Stimulated activated CD4-positive, alpha-beta T cell treated with anti-CD3 and anti-CD28 coated beads, Interleukin-1b, Interleukin-23, amount 100 ng/mL, for 48 hours (primary cell): ENCODE measurements around the gene MYEOV.
A peak's percentile ranks its signal among the peaks of the same experiment; 100 is the strongest.

Experiments
- DNase-seq: peaks from one replicate; pipeline ENCODE4 v3.0.0-alpha.2; 2020

Gene MYEOV

DNA sequence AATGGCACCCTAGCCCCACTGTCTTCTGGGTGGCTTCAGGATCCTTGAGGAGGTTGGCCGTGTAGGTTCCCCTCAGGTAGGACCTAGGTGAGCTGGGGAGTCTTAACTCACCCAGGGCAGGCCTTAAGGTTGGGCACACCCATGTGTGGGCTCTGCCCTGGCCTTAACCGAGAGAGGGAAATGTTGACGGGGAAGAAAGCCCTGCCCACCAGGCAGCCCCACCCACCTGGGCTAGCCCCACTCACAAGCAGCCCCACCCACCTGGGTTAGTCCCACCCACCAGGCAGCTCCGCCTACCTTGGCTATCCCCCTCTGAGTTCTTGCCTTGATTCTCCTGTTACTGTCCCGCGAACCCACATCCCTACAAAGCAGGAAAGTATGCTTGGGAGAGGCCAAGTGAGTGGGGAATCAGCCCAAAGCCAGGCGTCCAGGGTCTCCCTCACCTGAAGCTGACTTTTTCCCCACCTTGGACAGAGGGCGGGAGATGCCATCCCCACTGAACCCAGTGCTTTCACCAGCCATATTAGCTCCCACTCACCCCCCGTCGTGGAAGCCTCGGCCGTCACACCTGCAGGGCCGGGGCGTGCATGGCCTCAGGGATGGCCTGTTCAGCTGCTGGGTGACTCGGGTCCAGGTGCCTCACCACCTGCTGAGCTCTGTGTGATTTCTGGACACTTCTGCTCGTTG is at the start of gene MYEOV:
Gene MYEOV (plus strand): TSS at position 337 of the 687 bp plus-strand sequence. CDS start 1,200 bp downstream, outside the sequence.
- peak; percentile 56 for DNase-seq

DNA sequence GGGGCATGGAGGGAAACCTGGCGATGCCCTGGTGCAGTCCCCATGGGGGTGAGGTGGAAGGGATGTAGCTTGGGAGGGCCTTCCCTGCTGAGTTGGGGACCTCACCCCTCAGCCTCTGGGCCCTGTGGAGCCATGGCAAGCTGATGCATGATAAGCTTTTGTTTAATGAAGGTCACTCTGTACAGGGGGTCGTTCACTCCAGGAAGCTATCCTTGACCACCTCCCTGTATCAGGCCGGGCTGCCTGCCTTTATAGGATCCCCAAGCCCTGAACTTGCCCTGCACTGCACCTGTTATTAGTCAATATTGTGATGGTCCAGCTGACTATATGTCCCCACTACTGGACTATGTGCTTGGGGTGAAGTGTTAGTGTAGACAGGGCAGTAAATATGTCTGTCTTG is 49.7 kb upstream of the MYEOV start:
- DNase-seq = no peak

DNA sequence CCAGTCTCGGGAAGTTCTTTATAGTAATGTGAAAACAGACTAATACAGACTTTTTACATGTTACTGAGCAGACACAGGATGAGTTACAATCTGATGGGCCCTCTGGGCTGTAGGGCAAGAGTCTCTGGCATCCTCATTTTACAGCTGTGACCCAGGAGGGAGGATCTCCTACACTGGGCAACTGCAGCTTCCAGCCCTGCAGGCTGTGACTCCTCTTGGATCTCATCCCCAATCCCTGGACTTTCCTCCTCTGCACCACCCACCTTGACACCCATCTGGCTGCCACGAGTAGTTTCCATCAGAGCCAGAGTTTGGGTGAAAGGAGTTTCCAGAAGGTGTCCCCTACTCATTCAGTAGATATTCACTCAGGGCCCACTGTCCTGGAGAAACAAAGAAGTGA is 48.9 kb upstream of the MYEOV start:
- no peak for DNase-seq

DNA sequence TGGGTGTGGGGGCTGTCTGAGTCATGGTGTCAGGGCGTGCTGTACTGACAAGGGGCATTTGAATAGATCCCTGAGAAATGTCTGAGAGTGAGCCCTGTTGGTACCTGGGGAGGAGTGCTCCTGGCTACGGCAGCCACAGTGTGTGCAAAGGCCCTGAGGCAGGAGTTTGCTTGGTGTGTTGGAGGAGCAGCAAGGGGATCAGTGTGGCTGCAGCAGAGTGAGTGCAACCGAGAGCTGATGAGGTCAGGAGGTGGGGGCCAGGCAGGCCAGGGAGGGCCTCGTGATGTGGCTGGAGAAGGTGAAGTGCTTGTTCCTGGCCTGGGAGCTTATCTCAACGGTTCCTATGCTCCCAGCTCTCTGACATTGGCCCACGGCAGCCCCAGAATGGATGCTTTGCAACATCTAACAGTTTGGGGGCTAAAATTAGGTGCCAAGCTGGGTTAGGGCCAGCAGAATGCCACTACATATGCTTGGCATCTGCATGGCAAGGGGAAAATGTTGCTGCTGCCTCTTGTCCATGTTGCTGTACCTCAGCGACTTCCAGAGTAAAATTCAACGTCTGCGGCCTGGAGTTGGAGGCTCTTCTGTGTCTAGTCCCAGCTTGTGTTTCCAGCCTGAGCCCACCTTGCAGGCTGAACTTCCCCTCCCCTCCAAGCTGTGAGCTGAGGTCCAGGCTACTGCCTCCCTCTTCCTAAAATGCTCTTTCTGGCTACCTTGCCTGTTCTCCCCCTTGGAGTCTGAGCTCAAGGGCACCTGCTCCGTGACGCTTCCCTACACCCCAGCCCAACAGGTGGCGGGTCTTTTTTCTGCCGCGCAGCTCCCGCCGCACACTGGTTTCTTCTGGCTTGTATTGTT is 48.2 kb upstream of the MYEOV start:
- DNase-seq = no peak

DNA sequence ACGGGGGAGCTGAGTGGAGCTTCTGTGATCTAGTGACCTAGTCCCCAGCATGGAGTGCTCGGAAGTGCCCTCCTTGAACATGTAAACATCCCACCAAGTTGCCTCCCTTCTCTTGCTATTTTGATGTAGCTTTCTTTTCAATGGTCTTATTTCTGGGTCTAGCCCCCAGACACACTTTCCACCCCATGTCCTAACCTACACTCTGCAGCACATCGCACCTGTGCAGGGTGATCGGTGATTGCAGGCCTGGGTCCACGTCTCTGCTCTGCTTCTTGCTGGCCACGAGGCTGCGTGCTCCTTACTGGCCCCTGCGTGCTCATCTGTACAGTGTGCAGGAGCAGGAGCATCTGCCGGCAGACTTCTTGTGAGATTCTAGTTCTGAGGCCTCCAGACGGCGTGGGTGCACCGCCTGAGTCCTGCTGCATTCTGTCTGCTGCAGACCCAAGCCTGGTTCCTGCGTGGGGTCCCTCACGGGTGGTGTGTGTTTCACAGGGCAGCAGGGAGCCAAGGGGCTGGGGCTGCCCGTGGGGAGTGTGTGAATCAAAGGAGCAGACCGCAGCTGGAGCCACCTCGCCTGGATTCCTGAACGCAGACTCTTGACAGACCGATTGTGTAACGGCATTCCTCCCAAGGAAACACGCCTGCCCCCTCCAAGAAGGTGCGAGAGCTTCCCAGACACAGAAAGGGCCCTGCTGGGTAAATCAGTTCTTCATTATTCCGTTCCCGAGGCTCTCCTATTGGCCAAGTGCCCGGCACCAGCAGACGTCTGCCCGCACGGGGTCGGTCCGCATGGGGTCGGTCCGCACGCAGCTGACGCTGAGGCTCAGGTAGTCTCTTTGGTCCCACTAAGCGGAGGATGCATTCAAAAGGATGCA is 44.4 kb upstream of the MYEOV start:
- DNase-seq = no peak

DNA sequence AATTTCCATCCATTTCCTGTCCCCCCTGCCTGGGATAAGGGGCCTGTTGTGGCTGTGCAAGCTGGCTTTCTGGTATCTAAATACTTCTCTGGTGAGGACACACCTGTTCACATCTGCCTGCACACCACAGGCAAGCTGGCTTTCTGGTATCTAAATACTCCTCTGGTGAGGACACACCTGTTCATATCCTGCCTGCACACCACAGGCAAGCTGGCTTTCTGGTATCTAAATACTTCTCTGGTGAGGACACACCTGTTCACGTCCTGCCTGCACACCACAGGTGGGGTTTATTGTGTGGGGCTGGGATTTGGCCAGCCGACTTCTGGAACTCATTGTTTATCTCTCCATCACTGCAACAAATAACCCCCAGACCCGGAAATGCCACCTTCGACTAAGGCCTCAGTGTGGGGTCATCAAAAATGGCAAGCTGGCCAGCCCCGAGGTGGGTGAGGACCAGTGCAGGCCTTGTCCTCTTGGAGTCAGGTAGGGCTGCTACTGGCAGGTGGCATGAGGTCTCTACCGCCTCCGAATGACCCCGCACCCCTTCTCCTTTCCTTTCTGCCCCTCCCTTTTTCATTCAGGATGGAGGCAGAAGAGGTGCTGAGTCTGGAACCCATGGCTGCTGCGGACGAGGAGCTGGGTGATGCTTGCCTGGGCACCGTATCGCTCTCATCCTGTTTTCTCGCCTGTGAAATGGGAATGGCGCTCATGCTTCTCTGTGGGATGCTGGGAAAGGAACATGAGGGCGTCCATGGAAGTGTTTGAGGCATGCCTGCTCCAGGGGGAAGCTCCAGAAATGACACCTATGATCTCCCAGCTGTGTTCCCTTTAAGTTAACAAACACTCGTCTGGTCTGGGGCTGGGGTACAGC is 43.5 kb upstream of the MYEOV start:
- DNase-seq = no peak

DNA sequence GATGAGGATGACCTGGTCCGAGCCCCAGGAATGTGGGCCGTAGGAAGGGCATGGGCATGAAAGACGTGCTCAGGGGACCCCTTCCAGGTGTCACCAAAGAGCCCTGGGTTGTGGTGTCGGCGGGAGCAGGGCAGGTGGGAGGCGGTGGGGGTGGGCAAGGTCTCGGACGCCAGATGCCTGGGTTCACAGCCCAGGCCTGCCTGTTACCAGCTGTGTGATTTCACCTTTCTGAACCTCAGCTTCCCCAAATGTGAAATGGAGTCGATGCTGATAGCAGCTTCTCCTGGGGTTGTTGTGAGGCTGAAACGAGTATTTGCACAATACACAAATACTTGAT is 42.9 kb upstream of the MYEOV start:
- DNase-seq = no peak

DNA sequence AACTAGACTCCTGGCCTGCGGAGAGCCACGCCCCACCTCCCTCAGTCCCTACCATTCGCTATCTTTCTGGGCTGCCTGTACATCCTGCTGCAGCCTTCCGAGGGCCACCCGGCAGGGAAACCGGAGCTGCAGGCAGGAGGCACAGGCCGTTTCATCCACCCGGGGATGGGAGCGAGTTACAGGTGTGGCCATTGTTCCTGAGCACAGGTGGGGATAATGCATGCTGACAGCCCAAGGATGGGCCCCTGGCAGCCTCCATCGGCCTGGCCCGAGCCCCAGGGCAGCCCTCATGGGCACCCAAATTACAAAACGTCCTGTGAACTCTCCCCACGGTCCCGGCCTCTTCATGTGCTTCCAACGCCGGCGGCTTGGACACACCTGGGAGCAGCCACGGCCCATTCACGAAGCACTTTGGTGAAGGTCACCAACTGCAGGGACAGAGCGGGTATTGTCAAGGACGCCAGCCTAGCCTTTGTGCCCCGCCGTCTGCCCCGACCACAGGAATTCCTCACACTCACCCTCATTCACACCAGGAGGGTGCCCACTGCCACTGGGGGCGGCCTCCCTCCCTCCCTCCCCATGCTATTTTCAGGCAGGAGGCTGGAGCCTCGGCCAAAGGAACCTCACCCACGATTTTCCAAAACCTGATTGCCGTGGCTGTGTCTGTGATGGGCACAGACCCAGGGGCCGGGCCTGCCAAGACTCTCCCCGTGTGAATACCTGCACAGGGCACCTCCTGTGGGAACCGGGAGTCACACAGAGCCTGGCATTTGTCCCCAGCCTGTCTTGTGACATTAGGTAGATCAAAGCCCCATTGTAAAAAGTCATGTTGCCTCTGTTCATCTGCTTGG is 42.1 kb upstream of the MYEOV start:
- no peak for DNase-seq

DNA sequence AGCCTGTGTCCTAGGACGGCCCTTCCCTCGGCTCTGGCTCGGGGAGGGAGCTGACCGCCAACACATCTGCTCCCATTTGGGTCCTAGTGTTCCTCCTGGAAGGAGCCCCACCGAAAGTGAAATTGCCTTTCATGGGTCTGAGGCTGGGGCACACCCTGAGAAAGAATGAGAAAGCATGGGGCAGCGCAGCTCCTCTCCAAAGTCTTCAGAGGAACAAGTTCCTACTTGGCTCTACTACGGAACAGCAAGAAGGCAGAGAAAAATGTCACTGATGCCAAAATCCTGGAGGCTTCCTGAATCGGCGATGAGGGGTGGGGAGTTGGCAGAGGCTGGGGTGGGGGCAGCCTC is 41.5 kb upstream of the MYEOV start:
- DNase-seq = no peak

DNA sequence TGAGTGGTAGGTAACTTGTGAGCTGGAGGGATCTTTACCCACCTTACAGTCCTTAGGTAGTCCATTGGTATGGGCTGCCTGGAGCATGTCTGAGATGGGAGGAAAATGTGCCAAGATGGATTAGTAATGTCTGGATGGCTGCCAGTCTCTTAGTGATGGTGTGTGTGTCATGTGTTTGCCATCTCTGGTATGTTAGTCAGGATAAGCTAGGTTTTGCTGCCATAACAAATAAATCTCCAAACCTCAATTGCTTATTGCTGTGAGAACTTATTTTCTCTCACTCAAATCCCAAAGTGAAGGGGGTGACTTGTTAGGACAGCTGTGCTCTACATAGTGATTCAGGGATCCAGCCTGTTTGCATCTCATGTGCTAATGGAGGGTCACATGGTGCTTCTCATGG is 40.9 kb upstream of the MYEOV start:
- no peak for DNase-seq

DNA sequence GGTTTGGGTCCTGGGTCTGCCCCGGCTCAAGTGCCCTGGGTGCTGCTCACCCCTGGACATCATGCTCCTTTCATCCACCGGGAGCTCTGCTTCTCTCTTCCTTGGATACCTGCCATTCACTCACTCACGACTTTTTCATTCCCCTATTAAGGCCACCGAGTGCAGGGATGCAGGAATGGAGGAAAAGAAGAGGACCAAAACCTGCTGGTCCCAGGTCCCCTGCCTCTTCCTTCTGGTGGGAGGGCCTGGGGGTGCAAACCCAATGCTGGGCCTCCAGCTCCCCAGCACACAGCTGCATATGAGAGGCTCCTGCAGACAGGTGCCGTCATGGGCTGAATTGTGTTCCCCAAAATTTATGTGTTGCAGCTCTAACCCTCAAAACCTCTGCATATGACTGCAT is 36.8 kb upstream of the MYEOV start:
- no peak for DNase-seq

DNA sequence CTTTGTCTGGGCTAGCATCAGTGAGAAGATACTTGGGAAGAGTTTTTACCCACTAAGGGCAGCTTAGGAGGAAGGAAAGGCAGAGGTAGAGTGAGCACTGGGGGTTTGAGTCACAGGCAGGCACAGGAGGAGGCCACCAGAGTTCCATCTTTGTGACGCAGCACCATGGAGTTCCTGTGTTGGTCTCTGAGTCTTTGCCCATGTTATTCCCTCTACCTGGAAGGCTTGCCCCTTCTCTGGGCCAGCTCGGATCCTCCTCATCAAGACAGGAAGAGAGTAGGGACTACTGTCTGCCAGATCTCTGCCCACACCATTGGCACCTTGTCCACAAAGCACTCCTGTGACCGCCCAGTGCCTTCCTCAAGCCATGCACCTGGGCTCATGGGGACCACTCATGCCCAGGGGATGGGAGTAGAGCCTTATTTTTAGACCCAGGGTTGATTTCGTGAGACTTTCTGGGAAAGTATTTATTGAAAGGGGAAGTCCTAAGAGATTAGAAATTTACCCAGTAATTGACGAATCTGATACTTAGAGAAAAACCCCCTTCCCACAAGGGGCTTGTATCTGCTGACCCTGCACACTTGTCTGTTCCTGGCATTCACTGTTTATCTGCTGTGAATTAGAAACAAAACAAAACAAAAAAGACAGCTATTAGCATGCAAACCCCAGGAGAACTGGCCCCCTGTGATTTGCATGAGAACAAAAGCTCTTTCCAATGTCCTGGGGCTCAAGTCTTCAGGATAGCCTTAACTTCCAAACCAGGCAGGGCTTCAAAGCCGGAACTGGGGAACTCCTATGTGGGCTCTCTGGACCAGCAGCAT is 35.9 kb upstream of the MYEOV start:
- DNase-seq = no peak

DNA sequence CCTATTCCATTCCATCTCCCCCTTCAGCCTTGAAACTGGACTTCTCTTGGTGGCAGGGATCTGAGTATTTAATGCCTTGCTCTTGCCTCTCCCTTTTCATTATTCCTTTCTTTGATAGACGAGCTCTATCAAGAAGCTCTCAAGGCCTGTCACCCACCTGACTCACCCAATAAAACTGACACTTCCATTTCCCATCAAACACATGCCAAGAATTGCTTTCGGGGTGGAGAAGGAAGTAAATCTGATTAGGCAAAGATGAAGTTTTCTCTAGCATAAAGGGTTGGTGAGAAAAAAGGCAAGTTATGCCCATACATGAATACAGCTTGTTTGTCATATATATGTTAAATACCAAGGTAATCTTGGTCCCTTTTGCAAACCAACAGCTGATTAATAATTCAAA is 34.9 kb upstream of the MYEOV start:
- DNase-seq = no peak

DNA sequence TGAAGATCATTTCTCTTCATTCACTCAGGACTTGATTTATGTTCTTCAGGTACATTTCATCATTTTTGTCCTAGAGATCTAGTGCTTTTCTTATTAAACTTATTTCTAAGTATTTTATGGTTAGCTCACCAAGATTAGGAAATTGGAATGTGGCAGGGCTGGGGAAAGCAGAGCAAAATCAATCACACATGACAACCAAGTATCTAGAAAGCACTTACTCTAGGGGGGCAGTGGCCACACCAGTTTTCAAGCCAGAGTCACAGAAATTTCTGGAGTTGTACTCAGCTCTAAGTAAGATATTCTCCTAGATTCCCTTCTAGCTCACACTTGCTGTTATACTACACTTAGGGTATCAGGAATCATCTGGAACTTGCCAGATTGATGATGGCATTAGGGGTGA is 33.3 kb upstream of the MYEOV start:
- no peak for DNase-seq

DNA sequence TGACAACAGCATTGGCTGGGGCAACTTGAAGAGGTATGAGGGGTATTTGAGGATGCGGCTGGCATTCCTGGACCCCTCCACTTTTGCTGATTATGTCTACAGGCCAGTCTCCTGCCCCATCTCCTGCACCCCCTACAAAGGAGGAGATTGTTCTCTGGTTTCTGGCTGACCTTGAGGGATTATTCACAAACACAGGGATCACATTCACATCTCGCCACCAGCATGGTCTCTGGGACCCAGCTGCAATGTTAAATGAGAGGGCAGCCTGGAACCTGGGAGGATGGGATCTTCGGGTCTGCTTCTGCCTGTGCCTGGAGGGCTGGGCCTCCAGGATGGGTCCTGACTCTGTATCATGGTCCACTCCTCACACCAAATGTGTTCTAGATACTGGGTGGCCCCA is 32.8 kb upstream of the MYEOV start:
- no peak for DNase-seq

DNA sequence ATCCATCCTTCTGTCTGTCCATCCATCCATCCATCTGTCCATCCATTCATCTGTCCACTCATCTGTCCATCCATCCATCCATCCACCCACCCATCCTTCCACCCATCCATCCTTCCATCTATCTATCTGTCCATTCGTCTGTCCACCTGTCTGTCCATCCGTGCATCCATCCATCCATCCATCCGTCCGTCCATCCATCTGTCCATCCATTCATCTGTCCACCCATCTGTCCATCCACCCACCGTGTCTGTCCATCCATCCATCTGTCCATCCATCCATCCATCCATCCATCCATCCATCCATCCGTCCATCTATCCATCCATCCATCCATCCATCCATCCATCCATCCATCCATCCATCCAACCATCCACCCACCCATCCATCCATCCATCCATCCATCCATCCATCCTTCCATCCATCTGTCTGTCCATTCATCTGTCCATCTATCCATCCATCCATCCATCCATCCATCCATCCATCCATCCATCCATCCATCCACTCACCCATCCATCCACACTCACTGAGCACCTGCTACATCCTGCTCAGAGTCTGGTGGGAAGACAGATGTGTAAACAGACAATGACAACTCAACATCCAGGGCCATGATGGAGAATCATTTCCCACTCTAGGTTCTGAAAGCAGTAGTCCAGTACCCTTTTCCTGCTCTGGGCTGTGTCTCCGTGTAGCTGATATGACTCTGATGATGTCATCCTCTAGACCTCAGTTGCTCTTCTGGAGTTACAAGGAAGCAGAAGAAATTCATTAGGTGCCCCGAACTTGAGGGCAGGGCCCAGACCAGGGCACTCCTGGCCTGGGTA is 30.8 kb upstream of the MYEOV start:
- no peak for DNase-seq

DNA sequence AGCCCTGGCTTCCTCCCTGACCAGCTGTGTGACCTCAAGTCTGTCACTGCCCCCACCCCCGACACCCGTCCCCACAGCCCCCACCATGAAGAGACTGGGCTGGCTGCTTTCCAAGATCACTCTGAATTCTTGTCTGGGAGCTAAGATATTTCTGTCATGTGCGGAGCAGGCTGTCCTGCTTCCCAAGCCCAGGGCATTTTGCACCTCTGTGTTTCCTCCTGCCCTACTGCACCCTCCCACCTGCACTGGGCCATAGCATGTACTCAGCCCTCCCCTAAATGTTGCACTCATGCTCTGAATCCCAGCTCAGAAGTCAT is 30.3 kb upstream of the MYEOV start:
- no peak for DNase-seq

DNA sequence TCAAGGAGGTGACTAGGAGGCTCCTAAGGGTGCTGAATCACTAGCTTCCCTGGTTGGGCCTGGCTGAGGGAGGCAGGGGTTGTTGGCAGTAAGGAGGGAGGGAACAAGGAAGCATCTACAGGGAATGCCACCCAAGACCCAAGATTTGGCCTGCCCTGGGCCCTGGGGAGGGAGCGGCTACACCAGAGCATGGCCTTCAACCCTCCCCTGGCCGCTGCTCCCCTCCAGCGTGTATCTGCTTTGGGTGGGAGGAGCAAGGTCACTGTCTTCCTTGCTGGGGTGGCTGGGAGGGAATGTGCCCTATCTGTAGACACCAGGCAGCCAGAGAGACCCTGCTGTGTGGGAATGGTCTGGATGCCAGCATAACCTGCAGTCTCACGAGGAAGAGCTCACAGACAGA is 29.5 kb upstream of the MYEOV start:
- DNase-seq = no peak

DNA sequence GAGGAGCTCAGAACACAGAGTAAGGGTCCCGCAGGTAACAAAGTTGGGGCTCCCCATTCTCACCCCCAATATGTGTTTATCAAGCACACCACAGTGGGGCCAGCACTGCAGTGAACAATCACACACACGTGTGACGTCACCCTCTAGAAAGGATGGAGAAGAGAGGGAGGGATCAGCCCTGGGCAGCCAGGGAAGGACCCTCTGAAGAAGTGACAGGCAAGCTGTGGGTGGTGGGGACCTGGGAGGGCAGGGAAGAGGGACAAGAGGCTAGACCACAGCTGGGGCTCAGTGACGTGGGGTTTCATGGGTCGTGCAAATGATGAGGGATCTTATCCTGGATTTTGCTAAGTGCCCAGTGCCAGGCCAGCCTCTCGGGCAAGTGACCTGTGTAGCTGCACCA is 28.7 kb upstream of the MYEOV start:
- no peak for DNase-seq

DNA sequence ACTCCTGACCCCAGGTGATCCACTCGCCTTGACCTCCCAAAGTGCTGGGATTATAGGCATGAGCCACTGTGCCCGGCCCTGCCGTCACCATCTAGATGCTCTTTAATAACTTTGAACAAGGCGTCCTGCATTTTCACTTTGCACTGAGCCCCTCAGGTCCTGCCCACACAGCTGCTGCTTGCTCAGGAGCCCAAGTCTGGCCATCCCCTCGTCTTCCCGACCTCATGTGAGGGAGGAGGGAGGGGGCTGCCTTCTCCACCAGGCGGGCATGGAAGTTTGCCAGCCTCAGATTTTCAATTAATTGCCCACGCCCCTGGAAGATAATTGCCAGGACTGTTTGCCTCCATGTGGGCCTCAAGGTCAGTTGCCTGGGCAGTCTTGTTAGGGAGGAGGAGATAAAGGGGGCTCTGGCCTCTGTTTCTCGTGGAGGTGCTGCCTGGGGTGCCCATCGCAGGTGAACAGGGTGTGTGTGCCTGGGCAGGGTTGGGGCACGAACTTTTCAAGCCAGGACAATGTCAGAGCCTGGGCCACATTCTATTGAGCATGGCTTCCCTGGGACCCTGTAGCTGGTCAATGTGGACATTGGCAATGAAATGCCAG is 27.9 kb upstream of the MYEOV start:
- DNase-seq = no peak
